Measurements from ENCODE around the gene TMTC1. TPM values are rescaled to one million over a fixed set of nuclear protein-coding genes. Genes with fewer than 3 reads are reported as not detected.

The TMTC1 gene
- total and polyA plus RNA-seq, 9 of the 15 experiments (the other 6 are each of a cell fraction or from before 2014, with no cell fraction given), result under 0.01 to 0.18 (median 0.06) TPM; not detected in 2

DNA sequence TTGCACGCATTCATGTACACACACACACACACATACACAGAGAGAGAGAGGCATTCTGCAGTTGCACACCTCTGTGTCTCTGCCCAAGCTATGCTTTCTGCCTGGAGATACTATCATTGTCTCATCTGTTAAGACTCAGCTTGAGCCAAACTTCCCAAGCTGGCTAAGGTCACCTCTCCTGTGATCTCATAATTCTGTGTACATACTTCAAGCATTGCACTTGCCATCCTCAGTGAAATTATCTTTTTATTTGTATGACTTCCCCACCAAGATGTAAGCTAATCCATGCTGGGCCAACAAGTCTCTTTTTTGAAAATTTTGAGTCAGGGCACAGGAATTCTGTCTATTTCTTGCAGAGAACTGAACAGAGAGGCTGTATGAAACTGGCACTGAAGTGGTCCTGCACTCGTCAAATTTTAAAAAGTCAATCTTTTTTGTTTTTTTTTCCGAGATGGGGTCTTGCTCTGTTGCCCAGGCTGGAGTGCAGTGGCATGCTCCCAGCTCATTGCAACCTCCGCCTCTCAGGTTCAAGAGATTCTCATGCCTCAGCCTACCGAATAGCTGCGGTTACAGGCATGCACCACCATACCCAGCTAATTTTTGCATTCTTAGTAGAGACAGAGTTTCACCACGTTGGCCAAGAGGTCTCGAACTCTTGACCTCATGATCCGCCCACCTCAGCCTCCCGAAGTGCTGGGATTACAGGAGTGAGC, 44.3 kb downstream of the TMTC1 start:
- no peak for ATAC-seq
- H3K27ac ChIP-seq (ENCODE audit: extremely low read depth, low read depth, low read length), result no peak overlapping the region
- 0% methylated on average over 10 of the region's 10 CpGs for WGBS (ENCODE audit: insufficient coverage, low coverage, missing lambda C conversion rate)
- H3K4me3 ChIP-seq, result no peak overlapping the region
- no peak for FAIRE-seq
- POLR2A ChIA-PET, result no interaction called here
- no peak for TF ChIP-seq ZEB2 (IDR thresholded peaks at IDR 0.05)
- TF ChIP-seq SRSF1 (IDR thresholded peaks at IDR 0.05; ENCODE audit: low read depth, low read length), result no peak
- TF ChIP-seq NBN (IDR thresholded peaks at IDR 0.05; ENCODE audit: low read depth), result no peak
- TF ChIP-seq ZNF395 (CRISPR knock-in tag; IDR thresholded peaks at IDR 0.05), result no peak
- TF ChIP-seq XRCC4 (IDR thresholded peaks at IDR 0.05; ENCODE audit: extremely low read depth, insufficient read depth, insufficient read length), result no peak
- TF ChIP-seq E2F1 (CRISPR knock-in tag; IDR thresholded peaks at IDR 0.05), result no peak
- no peak for TF ChIP-seq KLF13 (tag; IDR thresholded peaks at IDR 0.05; ENCODE audit: borderline replicate concordance, low read depth)
- TF ChIP-seq SRSF7 (optimal IDR thresholded peaks at IDR 0.05; ENCODE audit: low read depth, low read length), result no peak
- no peak for TF ChIP-seq NR4A1 (CRISPR knock-in tag; IDR thresholded peaks at IDR 0.05)
- TF ChIP-seq NR4A1 (tag; IDR thresholded peaks at IDR 0.05), result no peak
- no peak for TF ChIP-seq MEF2D (tag; conservative IDR thresholded peaks at IDR 0.05; ENCODE audit: low read depth)
- TF ChIP-seq, protein P1, sequence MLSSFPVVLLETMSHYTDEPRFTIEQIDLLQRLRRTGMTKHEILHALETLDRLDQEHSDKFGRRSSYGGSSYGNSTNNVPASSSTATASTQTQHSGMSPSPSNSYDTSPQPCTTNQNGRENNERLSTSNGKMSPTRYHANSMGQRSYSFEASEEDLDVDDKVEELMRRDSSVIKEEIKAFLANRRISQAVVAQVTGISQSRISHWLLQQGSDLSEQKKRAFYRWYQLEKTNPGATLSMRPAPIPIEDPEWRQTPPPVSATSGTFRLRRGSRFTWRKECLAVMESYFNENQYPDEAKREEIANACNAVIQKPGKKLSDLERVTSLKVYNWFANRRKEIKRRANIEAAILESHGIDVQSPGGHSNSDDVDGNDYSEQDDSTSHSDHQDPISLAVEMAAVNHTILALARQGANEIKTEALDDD (IDR thresholded peaks at IDR 0.05), result no peak
- TF ChIP-seq NFYB (IDR thresholded peaks at IDR 0.05; ENCODE audit: extremely low read depth, insufficient read length), result no peak
- no TSS peak for BruUV-seq (replicated peaks)
- no peaks in the 10 kb centered on the region for H4K20me1 ChIP-seq (replicated peaks; ENCODE audit: control insufficient read depth, insufficient read depth, low read length)
- no peak overlapping the region for H3K4me2 ChIP-seq (ENCODE audit: insufficient read depth, low read length)
- no peak overlapping the region for H3K9ac ChIP-seq (ENCODE audit: insufficient read depth in 1 of 2, low read depth in 2 of 2, low read length in 2 of 2)
- no peaks in the 10 kb centered on the region; the same call in 1 of the 2 replicates for H3K9me3 ChIP-seq (replicated peaks; ENCODE audit: control insufficient read depth, insufficient read depth, low read depth, low read length)
- H3K27me3 ChIP-seq (ENCODE audit: control insufficient read depth in 2 of 2, insufficient read depth in 2 of 2, low read length in 2 of 2), result no peaks in the 10 kb centered on the region; a peak in 2 of 5 replicates
- H3K4me1 ChIP-seq (replicated peaks in 1 of 2; ENCODE audit: control insufficient read depth in 2 of 2, insufficient read depth in 2 of 2, low read length in 2 of 2), result no peaks in the 10 kb centered on the region
- H3K36me3 ChIP-seq (ENCODE audit: control insufficient read depth, insufficient read depth, low read length), result no peaks in the 10 kb centered on the region
- intact Hi-C loops (cut with micrococcal nuclease), result no loop called here
- no peaks in the 10 kb centered on the region for H3K9me1 ChIP-seq (ENCODE audit: control insufficient read depth, insufficient read depth, low read length)
- CTCF ChIA-PET (ENCODE audit: low intra/inter-chr PET ratio), result no interaction called here
- H3K79me2 ChIP-seq (ENCODE audit: control insufficient read depth, insufficient read depth, low read length), result no peaks in the 10 kb centered on the region
- in situ Hi-C loops (cut with MboI), result no loop called here
- no peak for DNase-seq (ENCODE audit: extremely low read depth in 1 of 4, low spot score in 3 of 4)
- no peak overlapping the region for H2AFZ ChIP-seq (ENCODE audit: low read depth, low read length)

Measured in K562 (cell line).